H9 (cell line): Measurements from ENCODE around the gene SNX2. TPM values are rescaled to one million over a fixed set of nuclear protein-coding genes. Genes with fewer than 3 reads are reported as not detected.

ENCODE experiments used
- DNase-seq: peaks from one replicate; pipeline ENCODE4 v3.0.0-alpha.2; 2017
- H2AFZ ChIP-seq: one replicate; pipeline ENCODE4 v1.6.1; 2013; ENCODE audit warnings: mild to moderate bottlenecking, low read length, control low read depth, moderate library complexity
- H2AK5ac ChIP-seq: 2 replicates; pipeline ENCODE4 v1.6.1; 2013; ENCODE audit warnings: low read length, control low read depth, mixed read lengths; ENCODE audit not compliant: insufficient read length
- H2BK120ac ChIP-seq: one replicate; pipeline ENCODE4 v1.6.1; 2013; ENCODE audit warnings: low read depth, mild to moderate bottlenecking, low read length, control low read depth, inconsistent platforms; ENCODE audit not compliant: poor library complexity, severe bottlenecking
- H2BK12ac ChIP-seq: 2 replicates; pipeline ENCODE4 v1.6.1; 2013; ENCODE audit warnings: low read length, control low read depth, mixed read lengths, low read depth; ENCODE audit not compliant: insufficient read length
- H2BK15ac ChIP-seq: 2 replicates; pipeline ENCODE4 v1.6.1; 2013; ENCODE audit warnings: low read depth, low read length, control low read depth
- H2BK20ac ChIP-seq: one replicate; pipeline ENCODE4 v1.6.1; 2013; ENCODE audit warnings: low read depth, mild to moderate bottlenecking, low read length, control low read depth, inconsistent platforms; ENCODE audit not compliant: poor library complexity, severe bottlenecking
- H2BK5ac ChIP-seq: 2 replicates; pipeline ENCODE4 v1.6.1; 2013; ENCODE audit warnings: low read length, control low read depth, mixed read lengths; ENCODE audit not compliant: insufficient read length
- H3K14ac ChIP-seq: 2 replicates; pipeline ENCODE4 v1.6.1; 2013; ENCODE audit warnings: low read length, control low read depth; ENCODE audit not compliant: insufficient read depth
- H3K18ac ChIP-seq: 2 replicates; pipeline ENCODE4 v1.6.1; 2013; ENCODE audit warnings: low read depth, mild to moderate bottlenecking, mixed read lengths, low read length, control low read depth; ENCODE audit not compliant: insufficient read length
- H3K23ac ChIP-seq: 2 replicates; pipeline ENCODE4 v1.6.1; 2013; ENCODE audit warnings: low read length, control low read depth, mixed read lengths, low read depth; ENCODE audit not compliant: insufficient read length
- H3K23me2 ChIP-seq: 2 replicates; pipeline ENCODE4 v1.6.1; 2013; ENCODE audit warnings: low read depth, mild to moderate bottlenecking, mixed read lengths, low read length, control low read depth; ENCODE audit not compliant: insufficient read length, poor library complexity, severe bottlenecking
- H3K27ac ChIP-seq: 2 replicates; pipeline ENCODE4 v1.5.1; 2013; ENCODE audit warnings: low read length, control low read depth, mixed read lengths, low read depth; ENCODE audit not compliant: insufficient read length
- H3K27me3 ChIP-seq: 2 replicates; pipeline ENCODE4 v1.6.1; 2013; ENCODE audit warnings: low read length, control low read depth, inconsistent platforms; ENCODE audit not compliant: insufficient read depth
- H3K4ac ChIP-seq: 2 replicates; pipeline ENCODE4 v1.6.1; 2013; ENCODE audit warnings: low read depth, mild to moderate bottlenecking, control low read depth, inconsistent platforms, low read length, moderate library complexity
- H3K4me1 ChIP-seq: 2 replicates; pipeline ENCODE4 v1.6.1; 2013; ENCODE audit warnings: low read length, control low read depth, inconsistent platforms; ENCODE audit not compliant: insufficient read depth
- H3K4me2 ChIP-seq: 2 replicates; pipeline ENCODE4 v1.6.1; 2013; ENCODE audit warnings: low read length, control low read depth, mixed read lengths; ENCODE audit not compliant: insufficient read length, insufficient read depth
- H3K56ac ChIP-seq: 2 replicates; pipeline ENCODE4 v1.6.1; 2013; ENCODE audit warnings: low read depth, mild to moderate bottlenecking, mixed read lengths, low read length, control low read depth; ENCODE audit not compliant: insufficient read length
- H3K79me1 ChIP-seq: 2 replicates; pipeline ENCODE4 v1.6.1; 2013; ENCODE audit warnings: low read depth, mild to moderate bottlenecking, moderate library complexity, low read length, control low read depth, inconsistent platforms; ENCODE audit not compliant: insufficient read depth, poor library complexity, severe bottlenecking
- H3K79me2 ChIP-seq: 2 replicates; pipeline ENCODE4 v1.6.1; 2013; ENCODE audit warnings: low read length, control low read depth, inconsistent platforms; ENCODE audit not compliant: insufficient read depth
- H3K9ac ChIP-seq: 2 replicates; pipeline ENCODE4 v1.6.1; 2013; ENCODE audit warnings: low read length, control low read depth, mixed read lengths; ENCODE audit not compliant: insufficient read length; ENCODE audit errors: extremely low read depth
- H3K9me3 ChIP-seq: one replicate; pipeline ENCODE4 v1.6.1; 2013; ENCODE audit warnings: low read depth, low read length, inconsistent platforms; ENCODE audit not compliant: control insufficient read depth
- H3T11ph ChIP-seq: one replicate; pipeline ENCODE4 v1.6.1; 2013; ENCODE audit warnings: mild to moderate bottlenecking, low read length, control low read depth, inconsistent platforms
- H4K20me1 ChIP-seq: one replicate; pipeline ENCODE4 v1.6.1; 2013; ENCODE audit not compliant: control insufficient read depth, insufficient read length, insufficient read depth
- H4K5ac ChIP-seq: 2 replicates; pipeline ENCODE4 v1.6.1; 2013; ENCODE audit warnings: low read depth, mild to moderate bottlenecking, mixed read lengths, low read length, control low read depth; ENCODE audit not compliant: insufficient read length
- H4K8ac ChIP-seq: replicated peaks from 2 replicates; pipeline ENCODE4 v1.6.1; 2013; ENCODE audit warnings: low read length, control low read depth, mixed read lengths, low read depth; ENCODE audit not compliant: insufficient read length
- H4K91ac ChIP-seq: 2 replicates; pipeline ENCODE4 v1.6.1; 2013; ENCODE audit warnings: low read depth, mild to moderate bottlenecking, moderate library complexity, mixed read lengths, low read length, control low read depth; ENCODE audit not compliant: insufficient read length
- H3K27ac Mint-ChIP-seq, 3 experiments: 2 replicates in 2 of 3; 3 replicates in 1 of 3; pipeline ENCODE4 v1.8.0; 2020 to 2021; ENCODE audit warnings: mixed read lengths in 3 of 3, mild to moderate bottlenecking in 1 of 3, moderate library complexity in 1 of 3
- H3K27me3 Mint-ChIP-seq: 2 replicates; pipeline ENCODE4 v1.8.0; 2021; ENCODE audit warnings: low read depth, mild to moderate bottlenecking, moderate library complexity, mixed read lengths
- H3K36me3 Mint-ChIP-seq, 3 experiments: 2 replicates in 2 of 3; 3 replicates in 1 of 3; pipeline ENCODE4 v1.8.0; 2020 to 2021; ENCODE audit warnings: low read depth in 3 of 3, mixed read lengths in 3 of 3; ENCODE audit not compliant: insufficient read depth in 1 of 3
- H3K4me1 Mint-ChIP-seq, 2 experiments: 2 replicates each; pipeline ENCODE4 v1.8.0; 2020; ENCODE audit warnings: mixed read lengths in 2 of 2
- H3K4me3 Mint-ChIP-seq, 2 experiments: 2 replicates in 1 of 2; 3 replicates in 1 of 2; pipeline ENCODE4 v1.8.0; 2020 to 2021; ENCODE audit warnings: mild to moderate bottlenecking in 2 of 2, mixed read lengths in 2 of 2, moderate library complexity in 1 of 2
- H3K9me3 Mint-ChIP-seq, 2 experiments: 2 replicates in 1 of 2; 3 replicates in 1 of 2; pipeline ENCODE4 v1.8.0; 2020; ENCODE audit warnings: mild to moderate bottlenecking in 2 of 2, mixed read lengths in 2 of 2, moderate library complexity in 1 of 2
- WGBS: extraction: QIAGEN DNeasy Blood & Tissue Kit; methylation state at CpG from one replicate; pipeline ENCODE4 v1.1.7; 2013; ENCODE audit warnings: missing lambda C conversion rate, low lambda C conversion rate, mixed read lengths; ENCODE audit not compliant: insufficient read length; ENCODE audit errors: extremely low coverage; 5-methylcytosine and 5-hydroxymethylcytosine counted together
- total RNA-seq: library from RNA; stranded (reverse); gene quantifications from 2 replicates; pipeline ENCODE4 v1.2.1, GENCODE V29; 2021
- TF ChIP-seq, protein P1 (sequence below): fragments of 200-600 bp; sonication (generic); conservative IDR thresholded peaks from 3 replicates; pipeline ENCODE4 v1.8.0; 2021; ENCODE audit warnings: antibody characterized with exemption, mild to moderate bottlenecking

SNX2 gene
- total RNA-seq, 1 experiment from 2014 or later, result 62.6 TPM

- Mint-ChIP-seq H3K36me3 (peaks cover 3 to 9% (median 4%) of the 10 kb centered on the region in 3 experiments; a peak in 3 of 7 replicates), H3K9me3 (no peaks in the 10 kb centered on the region), H3K4me1 (peaks cover 31 to 32% of the 10 kb centered on the region in 2 experiments), H3K27ac (no peak overlapping the region), H3K4me3 (no peak overlapping the region), H3K27me3 (no peaks in the 10 kb centered on the region)
- Histone ChIP-seq H3K9me3 (no peaks in the 10 kb centered on the region), H3K4me2 (no peak overlapping the region), H3K9ac (no peak overlapping the region), H3K79me1 (no peaks in the 10 kb centered on the region), H3K23ac (no peak overlapping the region), H2AK5ac (no peak overlapping the region), H3K4ac (no peak overlapping the region), H3K4me1 (no peaks in the 10 kb centered on the region; the same call in 1 of the 2 replicates), H4K91ac (no peak overlapping the region), H2BK12ac (no peak overlapping the region), H3K56ac (no peak overlapping the region), H2BK5ac (no peak overlapping the region), H2BK15ac (no peak overlapping the region), H3K14ac (no peak overlapping the region), H3K23me2 (no peaks in the 10 kb centered on the region), H3T11ph (no peak overlapping the region), H4K5ac (no peak overlapping the region), H2AFZ (no peak overlapping the region), H3K27ac (no peak overlapping the region), H4K8ac (no peak overlapping the region), H2BK20ac (no peak overlapping the region), H3K27me3 (no peaks in the 10 kb centered on the region), H3K79me2 (no peaks in the 10 kb centered on the region), H2BK120ac (no peak overlapping the region), H3K18ac (no peak overlapping the region), H4K20me1 (no peaks in the 10 kb centered on the region)
- WGBS, result no CpG with 5 or more reads among the region's 1 CpG
- TF ChIP-seq, protein P1, sequence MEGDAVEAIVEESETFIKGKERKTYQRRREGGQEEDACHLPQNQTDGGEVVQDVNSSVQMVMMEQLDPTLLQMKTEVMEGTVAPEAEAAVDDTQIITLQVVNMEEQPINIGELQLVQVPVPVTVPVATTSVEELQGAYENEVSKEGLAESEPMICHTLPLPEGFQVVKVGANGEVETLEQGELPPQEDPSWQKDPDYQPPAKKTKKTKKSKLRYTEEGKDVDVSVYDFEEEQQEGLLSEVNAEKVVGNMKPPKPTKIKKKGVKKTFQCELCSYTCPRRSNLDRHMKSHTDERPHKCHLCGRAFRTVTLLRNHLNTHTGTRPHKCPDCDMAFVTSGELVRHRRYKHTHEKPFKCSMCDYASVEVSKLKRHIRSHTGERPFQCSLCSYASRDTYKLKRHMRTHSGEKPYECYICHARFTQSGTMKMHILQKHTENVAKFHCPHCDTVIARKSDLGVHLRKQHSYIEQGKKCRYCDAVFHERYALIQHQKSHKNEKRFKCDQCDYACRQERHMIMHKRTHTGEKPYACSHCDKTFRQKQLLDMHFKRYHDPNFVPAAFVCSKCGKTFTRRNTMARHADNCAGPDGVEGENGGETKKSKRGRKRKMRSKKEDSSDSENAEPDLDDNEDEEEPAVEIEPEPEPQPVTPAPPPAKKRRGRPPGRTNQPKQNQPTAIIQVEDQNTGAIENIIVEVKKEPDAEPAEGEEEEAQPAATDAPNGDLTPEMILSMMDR, result no peak
- no peak for DNase-seq
Measured at GRCh38 chr5:122864842-122865241, 90.0 kb downstream of the SNX2 start.
